GM11168 (cell line): ENCODE results near the gene ZNF576.
"Not testable (repeated sequence)": the region's sequence is repeated elsewhere in the genome, so short reads cannot be mapped to it uniquely, and the experiment has no call there.

Experiments
- in situ Hi-C: fragments of 300-500 bp; cut with MboI; formaldehyde crosslinking; loops from one replicate; pipeline ENCODE4 v1.12.0; 2022; ENCODE audit warnings: low sequenced_read_pairs; ENCODE audit not compliant: unreplicated experiment

Gene ZNF576, protein sequence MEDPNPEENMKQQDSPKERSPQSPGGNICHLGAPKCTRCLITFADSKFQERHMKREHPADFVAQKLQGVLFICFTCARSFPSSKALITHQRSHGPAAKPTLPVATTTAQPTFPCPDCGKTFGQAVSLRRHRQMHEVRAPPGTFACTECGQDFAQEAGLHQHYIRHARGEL

GRCh38 chr19:43595999-43596841, at the start of gene ZNF576, which contains the start of gene IRGQ:
TSS of gene ZNF576 (plus strand) at chr19:43596595. CDS start at chr19:43597109, 514 bp downstream.
TSS of gene IRGQ (minus strand) at chr19:43596134. CDS start at chr19:43595338, 796 bp downstream.
- in situ Hi-C loops, result no loop called here

DNA sequence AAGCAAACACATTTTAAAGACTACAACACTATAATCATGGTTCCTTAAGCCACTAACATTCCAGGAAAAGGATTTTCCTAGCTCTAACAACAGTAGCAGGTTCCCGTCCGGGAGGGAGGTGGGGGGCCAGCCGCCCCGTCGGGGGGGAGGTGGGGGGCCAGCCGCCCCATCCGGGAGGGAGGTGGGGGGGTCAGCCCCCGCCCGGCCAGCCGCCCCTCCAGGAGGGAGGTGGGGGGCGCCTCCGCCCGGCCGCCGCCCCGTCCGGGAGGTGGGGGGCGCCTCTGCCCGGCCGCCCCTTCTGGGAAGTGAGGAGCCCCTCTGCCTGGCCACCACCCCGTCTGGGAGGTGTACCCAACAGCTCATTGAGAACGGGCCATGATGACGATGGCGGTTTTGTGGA, 48.5 kb upstream of the ZNF576 start:
- in situ Hi-C loops, result not testable (repeated sequence)

DNA sequence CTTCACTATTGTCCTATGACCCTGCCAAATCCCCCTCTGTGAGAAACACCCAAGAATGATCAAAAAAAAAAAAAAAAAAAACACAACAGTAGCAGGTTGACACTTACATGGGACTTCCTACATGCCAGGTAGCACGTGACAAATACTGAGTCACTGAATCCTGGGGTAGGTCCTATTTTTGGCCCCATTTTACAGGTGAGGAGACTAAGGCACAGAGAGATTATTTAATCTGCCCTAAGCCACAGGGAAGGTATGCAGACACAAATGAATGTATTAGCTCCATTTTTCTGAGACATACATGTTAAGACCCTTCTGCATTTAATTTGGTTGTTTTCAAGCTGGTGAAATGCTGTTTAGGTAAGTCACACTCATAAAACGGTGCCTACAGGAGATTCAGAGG, 47.7 kb upstream of the ZNF576 start:
- in situ Hi-C loops, result no loop called here

GRCh38 chr19:43551399-43552197, 44.8 kb upstream of the ZNF576 start:
- in situ Hi-C loops, result no loop called here

DNA sequence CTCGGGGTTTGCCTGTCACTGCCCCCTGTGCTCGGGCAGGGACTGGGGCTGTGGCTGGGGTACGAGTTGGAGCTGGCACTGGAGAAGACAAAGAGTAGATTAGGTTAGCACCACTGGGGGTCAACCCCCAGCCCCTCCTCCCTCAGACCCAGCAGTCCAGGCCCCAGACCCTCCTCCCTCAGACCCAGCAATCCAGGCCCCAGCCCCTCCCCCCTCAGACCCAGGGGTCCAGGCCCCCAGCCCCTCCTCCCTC, 44.3 kb upstream of the ZNF576 start:
- in situ Hi-C loops, result no loop called here

- in situ Hi-C loops, result no loop called here
Observed at GRCh38 chr19:43552616-43553015, 43.8 kb upstream of the ZNF576 start.

DNA sequence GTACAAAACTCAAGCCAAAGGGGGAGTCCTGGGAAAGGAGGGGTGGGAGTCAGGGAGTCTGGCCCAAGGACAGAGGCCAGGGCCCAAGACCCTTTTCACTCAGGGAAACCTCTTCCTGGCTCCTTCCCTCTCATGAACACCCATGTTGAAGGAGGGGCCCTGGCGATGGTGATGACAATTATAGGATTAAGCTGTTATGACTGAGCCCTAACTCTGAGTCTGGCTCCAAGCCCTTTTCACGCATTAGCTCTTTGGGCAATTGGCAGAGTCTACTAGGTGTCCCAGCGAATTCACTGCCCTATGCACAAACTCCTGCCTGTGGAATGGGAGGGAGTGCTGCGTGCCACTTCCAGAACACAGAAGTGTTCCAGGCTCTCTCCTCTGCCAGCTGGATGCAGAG, 42.7 kb upstream of the ZNF576 start:
- in situ Hi-C loops, result no loop called here

- in situ Hi-C loops, result no loop called here
Observed at GRCh38 chr19:43554317-43554895, 42.0 kb upstream of the ZNF576 start.

DNA sequence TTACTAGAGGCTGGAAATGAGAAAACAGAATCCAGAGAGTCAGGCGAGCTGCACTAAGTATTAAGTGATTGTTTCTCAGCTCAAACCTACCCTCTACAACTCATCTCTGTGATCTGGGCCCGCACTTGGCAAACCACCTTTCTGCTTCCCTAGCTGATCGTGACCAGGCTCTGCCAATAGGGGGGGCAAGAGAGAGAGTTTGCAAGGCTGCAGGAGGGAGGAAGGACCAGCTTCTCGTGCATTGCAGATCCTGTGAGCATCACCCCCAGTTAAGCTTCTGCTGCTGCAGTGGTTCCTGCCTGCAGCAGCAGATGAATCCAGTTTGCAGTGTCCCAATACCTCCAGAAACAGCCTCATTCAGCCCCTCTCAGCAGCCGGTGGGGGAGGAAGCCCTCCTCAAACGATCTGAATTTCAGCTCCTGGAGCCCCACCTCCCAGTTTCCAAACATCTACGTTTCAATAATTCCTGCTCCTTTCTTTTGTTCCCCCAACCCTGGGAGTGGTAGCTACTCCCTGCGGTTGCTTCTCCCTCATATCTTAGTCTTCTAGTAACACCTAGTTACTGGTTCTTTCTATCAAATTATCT, 41.1 kb upstream of the ZNF576 start:
- in situ Hi-C loops, result no loop called here

DNA sequence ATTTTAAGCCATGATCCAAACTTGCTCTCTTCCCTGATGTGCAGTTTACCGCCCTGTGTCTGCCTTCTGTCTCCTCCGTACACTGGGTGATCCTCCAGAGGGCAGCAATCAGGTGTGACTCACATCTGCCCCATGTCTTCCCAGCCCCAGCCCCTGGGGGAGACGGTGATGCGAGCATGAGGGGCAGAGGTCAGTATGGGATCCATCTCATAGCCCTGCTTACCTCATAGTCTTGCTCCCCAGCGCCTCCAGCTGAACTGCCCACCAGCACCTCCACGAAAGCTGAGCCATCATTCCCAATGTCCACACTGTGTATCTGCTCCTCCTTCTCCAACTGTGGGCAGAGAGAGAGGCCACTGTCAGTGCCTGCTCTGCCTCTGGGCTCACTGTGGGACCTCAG, 35.7 kb upstream of the ZNF576 start:
- in situ Hi-C loops, result no loop called here

GRCh38 chr19:43561139-43561970, 35.0 kb upstream of the ZNF576 start:
- in situ Hi-C loops, result no loop called here

- in situ Hi-C loops, result no loop called here
Observed at GRCh38 chr19:43562226-43562697, 34.1 kb upstream of the ZNF576 start.

- in situ Hi-C loops, result no loop called here
Observed at GRCh38 chr19:43562698-43563241, 33.6 kb upstream of the ZNF576 start.

GRCh38 chr19:43563816-43564457, 32.5 kb upstream of the ZNF576 start:
- in situ Hi-C loops, result no loop called here

DNA sequence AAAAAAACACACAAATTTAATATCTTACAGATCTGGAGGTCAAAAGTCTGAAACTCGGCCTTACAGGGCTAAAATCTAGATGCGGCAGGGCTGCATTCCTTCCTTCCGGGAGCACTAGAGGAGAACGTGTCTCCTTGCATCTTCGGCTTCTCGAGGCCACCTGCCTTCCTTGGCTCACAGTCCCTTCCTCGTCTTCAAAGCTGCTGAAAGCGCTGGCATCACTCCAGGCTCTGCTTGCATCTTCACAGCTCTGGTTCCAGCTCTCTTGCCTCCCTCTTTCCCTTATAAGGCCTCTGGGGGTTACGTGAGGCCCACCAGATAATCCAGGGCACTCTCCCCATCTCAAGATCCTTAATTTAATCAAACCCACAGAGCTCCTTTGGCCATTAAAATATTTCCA, 31.6 kb upstream of the ZNF576 start:
- in situ Hi-C loops, result no loop called here

GRCh38 chr19:43569657-43570056, 26.7 kb upstream of the ZNF576 start:
- in situ Hi-C loops, result no loop called here

GRCh38 chr19:43570174-43570791, 26.1 kb upstream of the ZNF576 start:
- in situ Hi-C loops, result no loop called here

- in situ Hi-C loops, result no loop called here
Observed at GRCh38 chr19:43572171-43572588, 24.2 kb upstream of the ZNF576 start.
